ENCODE measurements around the gene DNALI1.

DNALI1 gene

DNA sequence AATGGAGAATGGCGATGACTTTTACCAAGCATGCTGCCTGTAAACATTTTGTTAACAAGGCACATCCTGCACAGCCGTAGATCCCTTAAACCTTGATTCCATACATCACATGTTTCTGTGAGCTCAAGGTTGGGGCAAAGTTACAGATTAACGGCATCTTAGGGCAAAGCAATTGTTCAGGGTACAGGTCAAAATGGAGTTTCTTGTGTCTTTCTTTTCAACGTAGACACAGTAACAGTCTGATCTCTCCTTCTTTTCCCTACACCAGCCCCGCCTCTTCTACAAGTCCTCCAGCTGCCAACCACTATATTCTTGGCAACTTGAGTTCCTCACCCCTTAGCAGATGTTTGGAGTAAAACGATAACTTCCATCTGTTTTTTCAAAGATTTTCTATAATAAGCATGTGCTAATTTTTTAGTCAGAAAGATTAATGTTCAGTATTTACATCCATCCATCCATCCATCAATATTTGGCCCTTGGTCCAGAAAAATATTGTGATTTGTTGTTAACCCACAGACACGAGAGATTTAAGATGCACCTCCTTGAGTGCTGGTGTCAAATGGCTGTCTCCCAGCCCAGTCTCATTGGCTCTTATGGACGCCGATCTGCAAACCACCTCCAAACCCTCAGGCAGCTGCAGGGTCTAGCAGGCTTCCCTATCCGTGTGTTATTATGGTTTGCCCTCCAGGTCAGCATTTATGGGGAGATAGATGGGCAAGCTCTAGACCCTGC, 3.8 kb downstream of the DNALI1 start:
- no peak overlapping the region for H3K4me3 ChIP-seq (ENCODE audit: low read length)
- DNase-seq (ENCODE audit: low read depth) = no peak
- TF ChIP-seq CTCF (IDR thresholded peaks at IDR 0.05; ENCODE audit: insufficient read depth, low read depth, low read length, missing control alignments) = no peak

GRCh38 chr1:37561133-37562132, 4.7 kb downstream of the DNALI1 start:
- DNase-seq (ENCODE audit: low read depth) = peak; percentile 33
- peak; percentile 52 for TF ChIP-seq CTCF (IDR thresholded peaks at IDR 0.05; ENCODE audit: insufficient read depth, low read depth, low read length, missing control alignments)
- H3K4me3 ChIP-seq (ENCODE audit: low read length) = no peak overlapping the region

DNA sequence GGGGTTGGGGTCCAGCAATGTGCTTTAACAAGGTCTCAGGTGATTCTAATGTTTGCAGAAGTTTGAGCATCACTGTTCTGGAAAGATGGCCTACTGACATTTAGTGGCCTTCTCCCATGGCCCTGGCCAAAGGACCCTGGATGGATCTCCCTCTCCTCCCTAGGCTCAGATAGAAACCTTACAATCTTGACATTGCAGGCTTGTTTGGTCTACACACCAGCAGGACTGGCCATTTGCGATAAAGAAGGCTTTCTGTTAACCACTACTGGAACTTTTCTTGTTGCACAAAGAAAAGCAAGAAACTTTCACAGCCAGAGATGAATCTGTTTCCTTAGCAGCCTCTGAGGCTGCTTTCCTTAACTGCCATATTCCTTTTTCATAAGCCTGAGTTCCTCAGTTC, 6.2 kb downstream of the DNALI1 start:
- DNase-seq (ENCODE audit: low read depth) = no peak
- no peak overlapping the region for H3K4me3 ChIP-seq (ENCODE audit: low read length)
- TF ChIP-seq CTCF (IDR thresholded peaks at IDR 0.05; ENCODE audit: insufficient read depth, low read depth, low read length, missing control alignments) = no peak

DNA sequence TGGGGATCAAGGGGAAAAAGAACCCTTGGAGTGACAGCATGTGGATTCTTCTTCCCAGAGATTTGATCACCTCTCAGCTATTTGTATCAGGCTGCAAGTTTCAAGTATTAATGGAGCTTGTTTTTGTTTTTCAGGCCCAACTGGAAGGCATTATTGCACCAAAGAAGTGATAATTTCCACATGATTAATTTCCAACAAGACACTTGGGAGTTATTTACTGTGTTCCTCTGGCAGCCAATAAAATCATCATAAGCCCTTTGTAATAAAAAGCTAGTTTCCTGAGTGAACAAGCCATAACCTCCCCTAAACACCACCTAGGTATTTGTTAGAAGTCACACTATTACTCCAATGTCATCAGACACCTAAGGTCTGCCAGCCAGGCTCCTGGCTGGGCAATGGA, 8.2 kb downstream of the DNALI1 start:
- no peak for TF ChIP-seq CTCF (IDR thresholded peaks at IDR 0.05; ENCODE audit: insufficient read depth, low read depth, low read length, missing control alignments)
- no peak for DNase-seq (ENCODE audit: low read depth)
- no peak overlapping the region for H3K4me3 ChIP-seq (ENCODE audit: low read length)

- H3K4me3 ChIP-seq (ENCODE audit: low read length) = no peak overlapping the region
- no peak for TF ChIP-seq CTCF (IDR thresholded peaks at IDR 0.05; ENCODE audit: insufficient read depth, low read depth, low read length, missing control alignments)
- DNase-seq (ENCODE audit: low read depth) = no peak
These were observed 10.3 kb downstream of the DNALI1 start for GRCh38 chr1:37567023-37567422.

DNA sequence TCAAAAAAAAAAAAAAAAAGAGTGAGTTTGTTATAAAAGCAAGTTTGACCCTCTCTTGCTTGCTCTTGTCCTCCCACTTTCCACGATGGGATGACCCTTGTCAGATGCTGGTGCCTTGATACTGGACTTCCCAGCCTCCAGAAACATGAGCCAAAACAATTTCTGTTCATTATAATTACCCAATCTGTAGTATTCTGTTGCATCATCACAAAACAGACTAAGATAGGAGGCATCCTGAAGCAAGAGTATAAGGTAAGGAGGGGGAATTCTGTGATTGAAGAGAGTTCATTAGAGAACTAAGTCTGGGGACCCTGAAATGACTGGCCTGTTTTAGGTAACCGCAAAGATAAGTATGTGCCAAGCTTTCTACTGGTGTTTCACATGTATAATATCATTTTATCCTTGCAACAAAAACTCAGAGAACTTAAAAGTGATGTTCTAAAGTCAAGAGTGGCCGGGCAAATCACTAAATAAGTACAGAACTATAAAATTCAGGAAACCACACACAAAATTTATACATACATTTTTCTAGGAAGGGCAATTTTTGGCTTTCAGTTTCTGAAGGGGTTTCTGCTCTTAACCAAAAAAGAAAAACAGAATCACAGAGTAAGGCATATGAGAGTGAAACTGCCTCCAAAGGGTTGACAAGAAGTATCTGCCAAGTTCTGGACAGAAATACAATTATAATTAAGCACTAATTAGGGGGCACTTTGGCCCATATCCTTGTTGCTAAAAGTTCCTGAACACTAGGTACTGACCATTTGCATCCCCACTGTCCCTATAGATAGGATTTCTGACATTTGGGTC, 14.0 kb downstream of the DNALI1 start:
- DNase-seq (ENCODE audit: low read depth) = no peak
- H3K4me3 ChIP-seq (ENCODE audit: low read length) = no peak overlapping the region
- no peak for TF ChIP-seq CTCF (IDR thresholded peaks at IDR 0.05; ENCODE audit: insufficient read depth, low read depth, low read length, missing control alignments)
